Fibroblast of lung (primary cell): ENCODE results near the gene MRE11.

Source experiments
- CTCF ChIP-seq, 2 donors: IDR thresholded peaks in 1 of 2; conservative IDR thresholded peaks in 1 of 2; 1 replicate in 1 of 2; 2 replicates in 1 of 2; pipeline ENCODE4 v1.5.1; 2011 to 2012; ENCODE audit warnings: low read length in 2 of 2, control low read depth in 1 of 2, inconsistent platforms in 1 of 2, low read depth in 1 of 2, mild to moderate bottlenecking in 1 of 2
- EZH2 ChIP-seq: IDR thresholded peaks from 2 replicates; pipeline ENCODE4 v1.5.1; 2012; ENCODE audit warnings: low read length, control low read depth, mild to moderate bottlenecking; ENCODE audit errors: missing control alignments

- TF ChIP-seq CTCF (conservative IDR thresholded peaks at IDR 0.05 in 1 of 2, IDR thresholded peaks at IDR 0.05 in 1 of 2; ENCODE audit: low read depth in 1 of 2, low read length in 2 of 2): no peak
- TF ChIP-seq EZH2: no peak
Observed at GRCh38 chr11:94477624-94478023, 16.0 kb downstream of the MRE11 start.
